ENCODE results near the gene B4GALNT1.

Gene B4GALNT1

DNA sequence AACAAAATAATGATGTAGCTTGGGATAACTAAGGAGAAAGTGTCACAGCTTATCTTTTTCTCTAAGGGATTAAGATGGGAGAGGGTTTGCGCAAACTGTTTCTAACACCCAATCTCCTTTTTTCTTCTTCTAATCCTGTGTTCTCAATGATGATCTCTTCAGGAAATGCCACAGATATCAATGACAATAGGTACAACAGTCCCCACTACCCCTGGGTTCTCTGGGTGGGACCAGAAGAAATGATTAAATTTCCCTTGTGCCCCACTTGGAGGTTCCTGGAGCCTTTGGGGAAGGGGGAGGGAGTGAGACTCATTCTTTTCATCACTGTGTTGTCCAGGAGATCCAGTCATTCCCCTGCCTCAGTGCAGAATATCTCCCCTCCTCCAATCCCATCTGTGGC is 50.6 kb downstream of the B4GALNT1 start:
- H2AFZ ChIP-seq (ENCODE audit: low read depth, low read length): no peak overlapping the region
- H3K9ac ChIP-seq (ENCODE audit: low read length): no peak overlapping the region
- no peak overlapping the region for H3K18ac ChIP-seq (ENCODE audit: low read depth in 1 of 2, low read length in 2 of 2)
- H2BK5ac ChIP-seq (ENCODE audit: low read depth, low read length, poor library complexity, severe bottlenecking): no peak overlapping the region
- no peaks in the 10 kb centered on the region for H3K79me1 ChIP-seq (replicated peaks; ENCODE audit: low read length, poor library complexity, severe bottlenecking)
- no peak overlapping the region for H4K91ac ChIP-seq (ENCODE audit: low read length)
- no peak overlapping the region for H2BK120ac ChIP-seq (ENCODE audit: low read depth, low read length)
- no peak overlapping the region for H2BK15ac ChIP-seq (ENCODE audit: low read depth, poor library complexity, severe bottlenecking)
- no peak overlapping the region for H3K14ac ChIP-seq (ENCODE audit: low read length in 2 of 2)
- H3K4me1 ChIP-seq (ENCODE audit: control insufficient read depth, insufficient read depth, low read depth, low read length): no peaks in the 10 kb centered on the region
- 100% methylated on average over 1 of the region's 1 CpG for WGBS
- no peak overlapping the region for H3K23ac ChIP-seq (ENCODE audit: low read length in 2 of 2)
- no peak overlapping the region for H2AK5ac ChIP-seq (ENCODE audit: low read length, severe bottlenecking)
- no peak for DNase-seq
- no peak overlapping the region for H3K4me3 ChIP-seq (ENCODE audit: insufficient read depth in 1 of 2, low read depth in 1 of 2, low read length in 2 of 2)
- no peak overlapping the region for H2BK12ac ChIP-seq (ENCODE audit: low read length in 2 of 2)
- no peak overlapping the region for H3K4me2 ChIP-seq (ENCODE audit: low read length, poor library complexity, severe bottlenecking)
- H3K27ac ChIP-seq (ENCODE audit: low read length, poor library complexity, severe bottlenecking): no peak overlapping the region
- peaks cover 0 to 11% of the 10 kb centered on the region in 2 experiments for H3K36me3 ChIP-seq (ENCODE audit: control insufficient read depth in 1 of 2, insufficient read depth in 2 of 2, low read depth in 1 of 2, low read length in 2 of 2)
- no peak overlapping the region for H4K8ac ChIP-seq (ENCODE audit: low read length)
- H3K4ac ChIP-seq (ENCODE audit: low read depth in 1 of 2, low read length in 2 of 2): no peak overlapping the region
- H3K27me3 ChIP-seq (ENCODE audit: control insufficient read depth in 1 of 2, insufficient read depth in 1 of 2, low read length in 2 of 2): peaks cover 34 to 79% of the 10 kb centered on the region in 2 experiments
- H3K9me3 ChIP-seq (ENCODE audit: control insufficient read depth, low read length): no peaks in the 10 kb centered on the region

DNA sequence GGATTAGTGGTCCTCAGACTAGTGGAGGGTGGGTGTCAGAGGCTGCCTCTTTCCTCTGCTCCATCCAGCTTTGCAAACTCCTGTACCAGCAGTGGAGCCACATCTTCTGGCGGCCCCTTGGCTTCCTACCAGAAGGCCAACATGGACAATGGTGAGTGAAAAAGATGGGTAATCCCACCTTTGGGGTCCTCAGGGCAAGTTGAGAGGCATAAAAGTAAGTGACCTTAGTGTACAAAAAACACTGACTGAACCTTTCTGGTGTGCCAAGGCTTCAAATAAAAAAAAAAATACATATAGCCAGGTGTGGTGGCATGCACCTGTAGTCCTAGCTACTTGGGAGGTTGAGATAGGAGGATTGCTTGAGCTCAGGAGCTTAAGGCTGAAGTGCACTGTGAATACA is 51.2 kb downstream of the B4GALNT1 start:
- Histone ChIP-seq H2AFZ (ENCODE audit: low read depth, low read length) (no peak overlapping the region), H3K4ac (ENCODE audit: low read depth in 1 of 2, low read length in 2 of 2) (no peak overlapping the region), H4K91ac (ENCODE audit: low read length) (no peak overlapping the region), H3K9ac (ENCODE audit: low read length) (no peak overlapping the region), H3K4me1 (ENCODE audit: control insufficient read depth, insufficient read depth, low read depth, low read length) (no peaks in the 10 kb centered on the region), H3K79me1 (replicated peaks; ENCODE audit: low read length, poor library complexity, severe bottlenecking) (no peaks in the 10 kb centered on the region), H2BK12ac (ENCODE audit: low read length in 2 of 2) (no peak overlapping the region), H2BK15ac (ENCODE audit: low read depth, poor library complexity, severe bottlenecking) (no peak overlapping the region), H3K27ac (ENCODE audit: low read length, poor library complexity, severe bottlenecking) (no peak overlapping the region), H3K9me3 (ENCODE audit: control insufficient read depth, low read length) (no peaks in the 10 kb centered on the region), H3K14ac (ENCODE audit: low read length in 2 of 2) (no peak overlapping the region), H3K4me2 (ENCODE audit: low read length, poor library complexity, severe bottlenecking) (no peak overlapping the region), H3K36me3 (ENCODE audit: control insufficient read depth in 1 of 2, insufficient read depth in 2 of 2, low read depth in 1 of 2, low read length in 2 of 2) (peaks cover 0 to 11% of the 10 kb centered on the region in 2 experiments), H2BK5ac (ENCODE audit: low read depth, low read length, poor library complexity, severe bottlenecking) (no peak overlapping the region), H2BK120ac (ENCODE audit: low read depth, low read length) (no peak overlapping the region), H3K4me3 (ENCODE audit: insufficient read depth in 1 of 2, low read depth in 1 of 2, low read length in 2 of 2) (no peak overlapping the region), H4K8ac (ENCODE audit: low read length) (no peak overlapping the region), H2AK5ac (ENCODE audit: low read length, severe bottlenecking) (no peak overlapping the region), H3K27me3 (ENCODE audit: control insufficient read depth in 1 of 2, insufficient read depth in 1 of 2, low read length in 2 of 2) (peaks cover 31 to 76% of the 10 kb centered on the region in 2 experiments), H3K23ac (ENCODE audit: low read length in 2 of 2) (no peak overlapping the region), H3K18ac (ENCODE audit: low read depth in 1 of 2, low read length in 2 of 2) (no peak overlapping the region)
- no peak for DNase-seq
- 57% methylated on average over 1 of the region's 1 CpG for WGBS

- Histone ChIP-seq H2AFZ (ENCODE audit: low read depth, low read length) (no peak overlapping the region), H3K4me3 (ENCODE audit: insufficient read depth in 1 of 2, low read depth in 1 of 2, low read length in 2 of 2) (no peak overlapping the region), H4K91ac (ENCODE audit: low read length) (no peak overlapping the region), H3K4me2 (ENCODE audit: low read length, poor library complexity, severe bottlenecking) (no peak overlapping the region), H3K79me1 (replicated peaks; ENCODE audit: low read length, poor library complexity, severe bottlenecking) (no peaks in the 10 kb centered on the region), H4K8ac (ENCODE audit: low read length) (no peak overlapping the region), H3K14ac (ENCODE audit: low read length in 2 of 2) (no peak overlapping the region), H3K23ac (ENCODE audit: low read length in 2 of 2) (no peak overlapping the region), H3K27ac (ENCODE audit: low read length, poor library complexity, severe bottlenecking) (no peak overlapping the region), H3K36me3 (ENCODE audit: control insufficient read depth in 1 of 2, insufficient read depth in 2 of 2, low read depth in 1 of 2, low read length in 2 of 2) (peaks cover 0 to 14% of the 10 kb centered on the region in 2 experiments), H3K9ac (ENCODE audit: low read length) (no peak overlapping the region), H3K9me3 (ENCODE audit: control insufficient read depth, low read length) (no peaks in the 10 kb centered on the region), H3K18ac (ENCODE audit: low read depth in 1 of 2, low read length in 2 of 2) (no peak overlapping the region), H3K4ac (ENCODE audit: low read depth in 1 of 2, low read length in 2 of 2) (no peak overlapping the region), H2BK12ac (ENCODE audit: low read length in 2 of 2) (no peak overlapping the region), H2BK120ac (ENCODE audit: low read depth, low read length) (no peak overlapping the region), H2BK15ac (ENCODE audit: low read depth, poor library complexity, severe bottlenecking) (no peak overlapping the region), H2BK5ac (ENCODE audit: low read depth, low read length, poor library complexity, severe bottlenecking) (no peak overlapping the region), H3K4me1 (ENCODE audit: control insufficient read depth, insufficient read depth, low read depth, low read length) (no peaks in the 10 kb centered on the region), H2AK5ac (ENCODE audit: low read length, severe bottlenecking) (no peak overlapping the region), H3K27me3 (ENCODE audit: control insufficient read depth in 1 of 2, insufficient read depth in 1 of 2, low read length in 2 of 2) (peaks cover 23 to 69% of the 10 kb centered on the region in 2 experiments)
- WGBS: 79% methylated on average over 2 of the region's 4 CpGs
- no peak for DNase-seq
Observed at GRCh38 chr12:57580466-57580795, 52.6 kb downstream of the B4GALNT1 start.

DNA sequence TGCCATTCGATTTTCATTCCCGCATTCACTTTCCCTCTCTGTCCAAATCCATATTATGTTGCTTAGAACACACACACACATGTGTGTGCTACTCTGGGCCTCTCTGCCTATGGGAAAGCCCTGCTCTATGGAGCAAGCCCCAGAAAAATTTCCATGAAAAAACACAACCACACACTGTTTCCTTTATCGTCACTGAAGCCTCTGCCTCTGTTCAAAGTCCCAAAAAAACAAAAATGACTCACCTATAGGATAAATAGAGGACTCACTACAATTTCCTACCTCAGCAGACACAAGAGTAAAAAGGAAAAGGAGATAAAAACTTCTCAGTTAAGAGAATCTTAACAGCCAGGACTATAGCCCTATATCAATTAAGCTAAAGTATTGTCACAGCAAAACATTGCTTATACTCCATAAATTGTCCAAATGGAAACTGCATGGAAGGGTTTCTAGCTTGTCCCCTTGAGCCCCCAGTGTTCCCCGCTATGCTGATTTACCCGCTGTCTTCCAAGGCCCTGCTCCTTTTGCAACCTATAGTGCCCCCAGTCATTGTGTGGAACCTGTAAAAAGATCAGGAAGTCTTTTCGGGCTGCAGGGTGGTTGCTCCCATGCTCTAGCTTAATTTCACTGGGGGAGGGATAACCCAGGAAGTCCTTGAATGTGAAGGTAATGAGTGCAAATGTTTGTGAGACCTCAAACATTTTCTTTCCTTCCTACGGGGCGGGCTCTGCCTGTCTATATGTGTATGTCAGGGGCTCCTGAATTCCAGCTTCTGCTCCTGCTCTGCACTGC is 53.1 kb downstream of the B4GALNT1 start:
- no peak overlapping the region for H2AK5ac ChIP-seq (ENCODE audit: low read length, severe bottlenecking)
- H3K14ac ChIP-seq (ENCODE audit: low read length in 2 of 2): no peak overlapping the region
- no peak overlapping the region for H3K4ac ChIP-seq (ENCODE audit: low read depth in 1 of 2, low read length in 2 of 2)
- no peak overlapping the region for H2BK120ac ChIP-seq (ENCODE audit: low read depth, low read length)
- peaks cover 0 to 20% of the 10 kb centered on the region in 2 experiments for H3K36me3 ChIP-seq (ENCODE audit: control insufficient read depth in 1 of 2, insufficient read depth in 2 of 2, low read depth in 1 of 2, low read length in 2 of 2)
- H3K79me1 ChIP-seq (replicated peaks; ENCODE audit: low read length, poor library complexity, severe bottlenecking): no peaks in the 10 kb centered on the region
- H3K4me2 ChIP-seq (ENCODE audit: low read length, poor library complexity, severe bottlenecking): no peak overlapping the region
- H3K4me1 ChIP-seq (ENCODE audit: control insufficient read depth, insufficient read depth, low read depth, low read length): no peaks in the 10 kb centered on the region
- peaks cover 17 to 67% of the 10 kb centered on the region in 2 experiments for H3K27me3 ChIP-seq (ENCODE audit: control insufficient read depth in 1 of 2, insufficient read depth in 1 of 2, low read length in 2 of 2)
- no peaks in the 10 kb centered on the region for H3K9me3 ChIP-seq (ENCODE audit: control insufficient read depth, low read length)
- no peak overlapping the region for H4K8ac ChIP-seq (ENCODE audit: low read length)
- H2BK12ac ChIP-seq (ENCODE audit: low read length in 2 of 2): no peak overlapping the region
- no peak overlapping the region for H2BK15ac ChIP-seq (ENCODE audit: low read depth, poor library complexity, severe bottlenecking)
- H2BK5ac ChIP-seq (ENCODE audit: low read depth, low read length, poor library complexity, severe bottlenecking): no peak overlapping the region
- H3K27ac ChIP-seq (ENCODE audit: low read length, poor library complexity, severe bottlenecking): no peak overlapping the region
- H3K4me3 ChIP-seq (ENCODE audit: insufficient read depth in 1 of 2, low read depth in 1 of 2, low read length in 2 of 2): no peak overlapping the region
- H2AFZ ChIP-seq (ENCODE audit: low read depth, low read length): no peak overlapping the region
- WGBS: 88% methylated on average over 8 of the region's 8 CpGs
- no peak overlapping the region for H3K23ac ChIP-seq (ENCODE audit: low read length in 2 of 2)
- H3K9ac ChIP-seq (ENCODE audit: low read length): no peak overlapping the region
- no peak overlapping the region for H3K18ac ChIP-seq (ENCODE audit: low read depth in 1 of 2, low read length in 2 of 2)
- DNase-seq: no peak
- no peak overlapping the region for H4K91ac ChIP-seq (ENCODE audit: low read length)

All from mesenchymal stem cell (in vitro differentiated cells and primary cell).